KMS-11 (cell line): ENCODE results near the gene FLRT1.

Source experiments
- H2AFZ ChIP-seq: fragments of 200-600 bp; sonication (generic); 2 replicates; pipeline ENCODE4 v1.6.1; 2016; ENCODE audit warnings: antibody characterized with exemption, mixed run types, low read depth
- H3K27ac ChIP-seq: fragments of 200-600 bp; sonication (generic); 2 replicates; pipeline ENCODE4 v1.6.1; 2016; ENCODE audit warnings: mild to moderate bottlenecking, mixed run types
- H3K27me3 ChIP-seq: fragments of 200-600 bp; sonication (generic); 2 replicates; pipeline ENCODE4 v1.6.1; 2017; ENCODE audit warnings: mild to moderate bottlenecking, low read depth, mixed run types, moderate library complexity; ENCODE audit not compliant: insufficient read depth
- H3K36me3 ChIP-seq: fragments of 200-600 bp; sonication (generic); 2 replicates; pipeline ENCODE4 v1.6.1; 2017; ENCODE audit warnings: mild to moderate bottlenecking, mixed run types; ENCODE audit not compliant: insufficient read depth
- H3K4me1 ChIP-seq: fragments of 200-600 bp; sonication (generic); 2 replicates; pipeline ENCODE4 v1.6.1; 2016; ENCODE audit warnings: mild to moderate bottlenecking, low read depth, mixed run types; ENCODE audit not compliant: poor library complexity, severe bottlenecking
- H3K4me2 ChIP-seq: fragments of 200-600 bp; sonication (generic); 2 replicates; pipeline ENCODE4 v1.7.0; 2016; ENCODE audit warnings: mild to moderate bottlenecking, mixed run types
- H3K4me3 ChIP-seq: fragments of 200-600 bp; sonication (generic); IDR thresholded peaks from 2 replicates; pipeline ENCODE4 v1.6.1; 2017; ENCODE audit warnings: low read depth, low read length, mixed read lengths; ENCODE audit not compliant: insufficient read depth
- H3K79me2 ChIP-seq: fragments of 200-600 bp; sonication (generic); 2 replicates; pipeline ENCODE4 v1.6.1; 2016; ENCODE audit warnings: low read depth, mixed run types; ENCODE audit not compliant: insufficient read depth
- H3K9ac ChIP-seq: fragments of 200-600 bp; sonication (generic); 2 replicates; pipeline ENCODE4 v1.6.1; 2016; ENCODE audit warnings: mild to moderate bottlenecking, mixed run types
- H4K20me1 ChIP-seq: fragments of 200-600 bp; sonication (generic); 2 replicates; pipeline ENCODE4 v1.6.1; 2016; ENCODE audit warnings: mild to moderate bottlenecking, mixed run types; ENCODE audit not compliant: insufficient read depth
- CTCF ChIP-seq: fragments of 200-600 bp; sonication (generic); conservative IDR thresholded peaks from 2 replicates; pipeline ENCODE4 v1.6.1; 2017; ENCODE audit warnings: low read depth, mild to moderate bottlenecking, antibody characterized with exemption, low read length, moderate library complexity, mixed read lengths

FLRT1 gene

GRCh38 chr11:64080390-64080789 lies 44.7 kb downstream of the FLRT1 start:
- Histone ChIP-seq H3K36me3 (no peaks in the 10 kb centered on the region), H3K9ac (no peak overlapping the region), H3K4me1 (no peaks in the 10 kb centered on the region), H3K4me3 (no peak overlapping the region), H3K4me2 (no peak overlapping the region), H2AFZ (no peak overlapping the region), H3K79me2 (no peaks in the 10 kb centered on the region), H4K20me1 (no peaks in the 10 kb centered on the region), H3K27ac (no peak overlapping the region), H3K27me3 (no peaks in the 10 kb centered on the region)
- TF ChIP-seq CTCF, result no peak

- no peaks in the 10 kb centered on the region for H3K4me1 ChIP-seq
- H3K27me3 ChIP-seq, result no peaks in the 10 kb centered on the region
Observed at GRCh38 chr11:64081745-64082442, 46.2 kb downstream of the FLRT1 start.

GRCh38 chr11:64083398-64084080 lies 47.8 kb downstream of the FLRT1 start:
- Histone ChIP-seq H3K4me3 (no peak overlapping the region), H3K79me2 (no peaks in the 10 kb centered on the region), H3K27me3 (no peaks in the 10 kb centered on the region), H4K20me1 (no peaks in the 10 kb centered on the region), H3K36me3 (no peaks in the 10 kb centered on the region), H3K9ac (no peak overlapping the region), H2AFZ (no peak overlapping the region), H3K27ac (no peak overlapping the region), H3K4me2 (no peak overlapping the region), H3K4me1 (no peaks in the 10 kb centered on the region)
- TF ChIP-seq CTCF, result no peak

More at GRCh38 chr11:64081745-64082442, 46.2 kb downstream of the FLRT1 start:
- Histone ChIP-seq H3K36me3 (no peaks in the 10 kb centered on the region), H3K27ac (no peak overlapping the region), H2AFZ (no peak overlapping the region), H3K9ac (no peak overlapping the region), H3K4me2 (no peak overlapping the region), H3K79me2 (no peaks in the 10 kb centered on the region), H3K4me3 (no peak overlapping the region), H4K20me1 (no peaks in the 10 kb centered on the region)
- TF ChIP-seq CTCF, result no peak

- Histone ChIP-seq H3K27ac (no peak overlapping the region), H3K4me1 (no peaks in the 10 kb centered on the region), H4K20me1 (no peaks in the 10 kb centered on the region), H3K4me2 (no peak overlapping the region), H2AFZ (no peak overlapping the region), H3K9ac (no peak overlapping the region), H3K4me3 (no peak overlapping the region), H3K79me2 (no peaks in the 10 kb centered on the region), H3K36me3 (no peaks in the 10 kb centered on the region), H3K27me3 (no peaks in the 10 kb centered on the region)
- TF ChIP-seq CTCF, result no peak
Observed at GRCh38 chr11:64084146-64084950, 48.6 kb downstream of the FLRT1 start.
